Mesenchymal stem cell (in vitro differentiated cells and primary cell): ENCODE data around the gene CAPSL.

Experiments
- DNase-seq: peaks from one replicate; pipeline ENCODE4 v3.0.0-alpha.2; 2013
- H2AFZ ChIP-seq: one replicate; pipeline ENCODE4 v1.6.1; 2013; ENCODE audit warnings: low read depth, mild to moderate bottlenecking, control low read depth, inconsistent platforms, low read length, moderate library complexity
- H2AK5ac ChIP-seq: 2 replicates; pipeline ENCODE4 v1.6.1; 2013; ENCODE audit warnings: low read length, moderate library complexity, mild to moderate bottlenecking, inconsistent platforms; ENCODE audit not compliant: severe bottlenecking
- H2BK120ac ChIP-seq: one replicate; pipeline ENCODE4 v1.6.1; 2013; ENCODE audit warnings: low read depth, mild to moderate bottlenecking, inconsistent platforms, low read length, moderate library complexity
- H2BK12ac ChIP-seq, 2 experiments: one replicate each; pipeline ENCODE4 v1.6.1; 2013; ENCODE audit warnings: inconsistent platforms in 2 of 2, low read length in 2 of 2, mild to moderate bottlenecking in 2 of 2, moderate library complexity in 2 of 2, control low read depth in 1 of 2
- H2BK15ac ChIP-seq: one replicate; pipeline ENCODE4 v1.6.1; 2013; ENCODE audit warnings: mild to moderate bottlenecking, low read depth, inconsistent platforms; ENCODE audit not compliant: poor library complexity, severe bottlenecking
- H2BK5ac ChIP-seq: 2 replicates; pipeline ENCODE4 v1.6.1; 2013; ENCODE audit warnings: low read depth, mild to moderate bottlenecking, low read length, control low read depth, inconsistent platforms; ENCODE audit not compliant: poor library complexity, severe bottlenecking
- H3K14ac ChIP-seq, 2 experiments: one replicate each; pipeline ENCODE4 v1.6.1; 2013; ENCODE audit warnings: inconsistent platforms in 2 of 2, low read length in 2 of 2, control low read depth in 1 of 2, mild to moderate bottlenecking in 1 of 2, moderate library complexity in 1 of 2
- H3K18ac ChIP-seq, 2 experiments: one replicate each; pipeline ENCODE4 v1.6.1; 2013; ENCODE audit warnings: inconsistent platforms in 2 of 2, low read length in 2 of 2, control low read depth in 1 of 2, low read depth in 1 of 2, mild to moderate bottlenecking in 1 of 2
- H3K23ac ChIP-seq, 2 experiments: one replicate each; pipeline ENCODE4 v1.6.1; 2013; ENCODE audit warnings: inconsistent platforms in 2 of 2, low read length in 2 of 2, mild to moderate bottlenecking in 2 of 2, moderate library complexity in 2 of 2, control low read depth in 1 of 2
- H3K27ac ChIP-seq: 2 replicates; pipeline ENCODE4 v1.5.1; 2013; ENCODE audit warnings: mild to moderate bottlenecking, moderate library complexity, low read length, control low read depth, inconsistent platforms; ENCODE audit not compliant: poor library complexity, severe bottlenecking
- H3K27me3 ChIP-seq, 2 experiments: 2 replicates each; pipeline versions ENCODE4 v1.6.1 to v1.7.0; 2013; ENCODE audit warnings: low read length in 2 of 2, mild to moderate bottlenecking in 2 of 2, moderate library complexity in 2 of 2, control low read depth in 1 of 2, inconsistent platforms in 1 of 2; ENCODE audit not compliant: control insufficient read depth in 1 of 2, insufficient read depth in 1 of 2
- H3K36me3 ChIP-seq, 2 experiments: 2 replicates each; pipeline versions ENCODE4 v1.6.1 to v1.7.0; 2013; ENCODE audit warnings: low read length in 2 of 2, control low read depth in 1 of 2, inconsistent platforms in 1 of 2, low read depth in 1 of 2, mild to moderate bottlenecking in 1 of 2; ENCODE audit not compliant: insufficient read depth in 2 of 2, control insufficient read depth in 1 of 2
- H3K4ac ChIP-seq, 2 experiments: one replicate each; pipeline ENCODE4 v1.6.1; 2013; ENCODE audit warnings: inconsistent platforms in 2 of 2, low read length in 2 of 2, mild to moderate bottlenecking in 2 of 2, moderate library complexity in 2 of 2, control low read depth in 1 of 2, low read depth in 1 of 2
- H3K4me1 ChIP-seq: 2 replicates; pipeline ENCODE4 v1.6.1; 2013; ENCODE audit warnings: low read depth, low read length, control low read depth; ENCODE audit not compliant: control insufficient read depth, insufficient read depth
- H3K4me2 ChIP-seq: 2 replicates; pipeline ENCODE4 v1.6.1; 2013; ENCODE audit warnings: low read length, mild to moderate bottlenecking, inconsistent platforms; ENCODE audit not compliant: poor library complexity, severe bottlenecking
- H3K4me3 ChIP-seq, 2 experiments: 2 replicates each; pipeline versions ENCODE4 v1.5.1 to v1.7.0; 2013; ENCODE audit warnings: low read length in 2 of 2, mild to moderate bottlenecking in 2 of 2, control low read depth in 1 of 2, low read depth in 1 of 2; ENCODE audit not compliant: insufficient read depth in 1 of 2
- H3K79me1 ChIP-seq: replicated peaks from 2 replicates; pipeline ENCODE4 v1.6.1; 2013; ENCODE audit warnings: mild to moderate bottlenecking, control low read depth, low read length, inconsistent platforms; ENCODE audit not compliant: poor library complexity, severe bottlenecking
- H3K9ac ChIP-seq: 2 replicates; pipeline ENCODE4 v1.7.0; 2013; ENCODE audit warnings: mild to moderate bottlenecking, low read length, moderate library complexity
- H3K9me3 ChIP-seq: 2 replicates; pipeline ENCODE4 v1.7.0; 2013; ENCODE audit warnings: mild to moderate bottlenecking, low read length; ENCODE audit not compliant: control insufficient read depth
- H4K8ac ChIP-seq: one replicate; pipeline ENCODE4 v1.6.1; 2013; ENCODE audit warnings: inconsistent platforms, mild to moderate bottlenecking, low read length, moderate library complexity
- H4K91ac ChIP-seq: one replicate; pipeline ENCODE4 v1.6.1; 2013; ENCODE audit warnings: mild to moderate bottlenecking, low read length, inconsistent platforms
- WGBS: methylation state at CpG from one replicate; pipeline ENCODE4 v1.1.7; 2013; ENCODE audit warnings: mixed read lengths; 5-methylcytosine and 5-hydroxymethylcytosine counted together

The CAPSL gene

DNA sequence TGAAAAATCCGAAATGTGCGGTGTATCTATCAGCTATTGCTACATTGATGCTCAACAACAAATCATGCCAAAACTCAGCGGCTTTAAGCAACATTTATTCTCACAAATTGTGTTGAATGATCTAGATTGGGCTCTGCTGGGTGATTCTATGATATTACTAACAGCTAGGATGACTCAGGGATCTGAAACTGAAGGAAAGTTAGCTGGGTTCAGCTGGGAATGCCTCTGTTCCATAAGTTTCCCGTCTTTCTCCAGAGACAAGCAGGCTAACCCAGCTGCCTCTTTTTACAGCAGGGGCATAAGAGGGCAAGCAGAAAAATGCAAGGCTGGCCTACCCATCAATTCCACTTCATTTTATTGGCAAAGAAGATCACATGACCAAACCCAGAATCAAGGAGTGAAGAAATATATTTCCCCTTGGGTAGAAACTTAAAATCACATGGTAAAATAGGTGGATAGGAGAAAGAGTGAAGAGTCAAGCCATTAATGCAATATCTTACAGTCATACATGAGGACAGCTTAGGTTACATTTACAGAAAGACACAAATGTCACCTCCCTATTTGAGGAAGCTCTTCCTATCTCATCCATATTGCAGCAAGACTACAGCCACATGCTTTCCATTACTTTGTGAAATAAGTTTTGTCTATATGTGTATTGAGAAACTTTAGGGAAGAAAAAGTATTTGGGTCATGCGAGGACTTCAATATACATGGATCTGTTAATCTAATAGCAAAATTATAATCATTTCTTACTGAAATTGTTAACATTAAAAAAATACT, 50.9 kb downstream of the CAPSL start:
- no peak overlapping the region for H3K27ac ChIP-seq
- 56% methylated on average over 4 of the region's 5 CpGs for WGBS
- no peak overlapping the region for H2BK120ac ChIP-seq
- no peak overlapping the region for H3K4me2 ChIP-seq
- H3K36me3 ChIP-seq = no peaks in the 10 kb centered on the region
- no peaks in the 10 kb centered on the region for H3K27me3 ChIP-seq
- H2AFZ ChIP-seq = no peak overlapping the region
- peak; percentile 42 for DNase-seq
- no peak overlapping the region for H3K9ac ChIP-seq
- H3K4me3 ChIP-seq = no peak overlapping the region
- H3K23ac ChIP-seq = no peak overlapping the region
- no peak overlapping the region for H4K91ac ChIP-seq
- no peaks in the 10 kb centered on the region for H3K79me1 ChIP-seq
- peaks cover 5% of the 10 kb centered on the region for H3K9me3 ChIP-seq
- no peak overlapping the region for H2BK15ac ChIP-seq
- H3K14ac ChIP-seq = no peak overlapping the region
- H3K4ac ChIP-seq = no peak overlapping the region
- H2AK5ac ChIP-seq = no peak overlapping the region
- H2BK5ac ChIP-seq = no peak overlapping the region
- no peak overlapping the region for H3K18ac ChIP-seq
- no peak overlapping the region for H4K8ac ChIP-seq
- peaks cover 1% of the 10 kb centered on the region for H3K4me1 ChIP-seq
- H2BK12ac ChIP-seq = no peak overlapping the region

DNA sequence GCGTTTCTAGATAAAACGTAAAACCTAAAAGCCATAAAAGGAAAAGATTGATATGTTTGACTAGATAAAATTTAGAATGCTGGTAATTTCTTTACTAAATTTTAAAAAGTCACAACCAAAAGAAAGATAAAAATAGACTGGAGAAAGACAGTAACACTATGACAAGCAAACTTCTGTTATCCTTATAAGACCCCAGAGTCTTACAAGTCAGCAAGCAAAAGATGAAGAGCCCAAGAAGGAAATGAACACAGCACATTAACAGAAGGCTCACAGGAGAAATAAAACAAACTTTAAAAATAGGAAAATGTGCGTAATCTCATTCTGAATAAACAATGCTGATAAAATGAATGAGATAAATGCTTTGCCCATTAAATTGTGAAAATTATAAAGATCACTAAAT, 52.0 kb downstream of the CAPSL start:
- WGBS = no CpG with 5 or more reads among the region's 3 CpGs
- Histone ChIP-seq H2BK12ac (no peak overlapping the region), H3K4me2 (no peak overlapping the region), H2AFZ (no peak overlapping the region), H2BK5ac (no peak overlapping the region), H2AK5ac (no peak overlapping the region), H3K4me1 (peaks cover 1% of the 10 kb centered on the region), H2BK120ac (no peak overlapping the region), H3K9ac (no peak overlapping the region), H4K91ac (no peak overlapping the region), H3K9me3 (peaks cover 5% of the 10 kb centered on the region), H3K79me1 (no peaks in the 10 kb centered on the region), H3K4me3 (no peak overlapping the region), H3K4ac (no peak overlapping the region), H3K18ac (no peak overlapping the region), H3K27me3 (no peaks in the 10 kb centered on the region), H3K36me3 (no peaks in the 10 kb centered on the region), H3K27ac (no peak overlapping the region), H3K23ac (no peak overlapping the region), H2BK15ac (no peak overlapping the region), H3K14ac (no peak overlapping the region), H4K8ac (no peak overlapping the region)
- no peak for DNase-seq

- H2BK5ac ChIP-seq = no peak overlapping the region
- H4K91ac ChIP-seq = no peak overlapping the region
- H3K18ac ChIP-seq = no peak overlapping the region
- DNase-seq = no peak
- H3K9ac ChIP-seq = no peak overlapping the region
- H3K36me3 ChIP-seq = no peaks in the 10 kb centered on the region
- no peak overlapping the region for H3K23ac ChIP-seq
- no peak overlapping the region for H2BK15ac ChIP-seq
- no peak overlapping the region for H3K4me3 ChIP-seq
- H3K9me3 ChIP-seq = peaks cover 5% of the 10 kb centered on the region
- H2AK5ac ChIP-seq = no peak overlapping the region
- no peak overlapping the region for H3K4ac ChIP-seq
- no peak overlapping the region for H2AFZ ChIP-seq
- H3K4me1 ChIP-seq = peaks cover 1% of the 10 kb centered on the region
- H2BK12ac ChIP-seq = no peak overlapping the region
- H3K27ac ChIP-seq = peak overlapping the region; percentile 49
- no peak overlapping the region for H4K8ac ChIP-seq
- no peak overlapping the region for H3K4me2 ChIP-seq
- no peaks in the 10 kb centered on the region for H3K27me3 ChIP-seq
- H2BK120ac ChIP-seq = no peak overlapping the region
- H3K14ac ChIP-seq = no peak overlapping the region
- H3K79me1 ChIP-seq = no peaks in the 10 kb centered on the region
These were observed 53.6 kb downstream of the CAPSL start for GRCh38 chr5:35884773-35885172.

DNA sequence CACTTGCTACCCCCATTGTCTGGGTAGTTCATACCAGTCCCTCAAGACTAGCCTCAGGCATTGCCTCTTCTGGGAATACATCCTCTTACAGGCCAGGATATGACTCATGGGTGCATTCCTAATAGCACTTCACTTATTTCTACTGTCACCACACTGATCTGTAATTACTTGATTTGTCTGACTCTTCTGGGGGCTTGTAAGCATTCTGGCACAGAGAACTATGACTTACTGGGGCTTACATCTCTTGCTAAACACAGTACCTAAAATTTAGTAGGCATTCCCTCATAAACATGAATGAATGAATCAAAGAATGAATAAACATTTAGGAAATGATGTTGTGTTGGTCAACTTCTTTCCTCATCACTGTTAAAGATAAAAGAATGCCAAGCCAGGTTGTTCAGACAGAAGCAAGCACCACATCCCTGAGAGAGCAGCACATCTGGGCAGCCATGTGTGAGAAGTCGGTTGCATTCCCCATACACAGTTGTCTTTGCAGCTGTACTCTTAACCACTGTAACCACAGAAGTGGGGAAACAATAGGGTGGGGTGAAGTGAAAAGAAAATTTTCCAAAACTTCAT, 54.1 kb downstream of the CAPSL start:
- no CpG with 5 or more reads among the region's 1 CpG for WGBS
- H3K23ac ChIP-seq = no peak overlapping the region
- no peaks in the 10 kb centered on the region for H3K27me3 ChIP-seq
- no peaks in the 10 kb centered on the region for H3K36me3 ChIP-seq
- no peak overlapping the region for H3K4me2 ChIP-seq
- no peak overlapping the region for H2BK5ac ChIP-seq
- H3K4me1 ChIP-seq = peaks cover 1% of the 10 kb centered on the region
- H3K27ac ChIP-seq = peak overlapping the region; percentile 68
- no peak overlapping the region for H2BK15ac ChIP-seq
- H3K9ac ChIP-seq = no peak overlapping the region
- no peak overlapping the region for H2AFZ ChIP-seq
- no peak overlapping the region for H2BK120ac ChIP-seq
- H3K14ac ChIP-seq = no peak overlapping the region
- DNase-seq = peak; percentile 91
- H3K4ac ChIP-seq = peak overlapping the region in 1 of 2 experiments; percentile 49
- H2BK12ac ChIP-seq = peak overlapping the region in 1 of 2 experiments; percentile 84
- H3K4me3 ChIP-seq = no peak overlapping the region
- peaks cover 5% of the 10 kb centered on the region for H3K9me3 ChIP-seq
- peak overlapping the region in 1 of 2 experiments; percentile 57 for H3K18ac ChIP-seq
- H4K8ac ChIP-seq = no peak overlapping the region
- no peak overlapping the region for H4K91ac ChIP-seq
- H3K79me1 ChIP-seq = no peaks in the 10 kb centered on the region
- no peak overlapping the region for H2AK5ac ChIP-seq
